B cell (primary cell): ENCODE data around the gene CAMTA1.

Source experiments
- CTCF ChIP-seq: fragments of 200-600 bp; IDR thresholded peaks from one replicate; pipeline ENCODE4 v1.8.0; 2022; ENCODE audit warnings: antibody characterized with exemption, mild to moderate bottlenecking
- EZH2 ChIP-seq: IDR thresholded peaks from 2 replicates; pipeline ENCODE4 v1.6.1; 2012; ENCODE audit warnings: borderline replicate concordance, low read depth, mild to moderate bottlenecking, moderate library complexity, low read length; ENCODE audit not compliant: insufficient read depth, poor library complexity, severe bottlenecking

- TF ChIP-seq CTCF, result no peak
- no peak for TF ChIP-seq EZH2
Observed at GRCh38 chr1:7550981-7551380, 765.7 kb downstream of the CAMTA1 start.
